Body of pancreas (tissue), 4 donors: ENCODE results near the gene NPTXR. TPM values are rescaled to one million over a fixed set of nuclear protein-coding genes. Genes with fewer than 3 reads are reported as not detected.
A peak's percentile ranks its signal among the peaks of the same experiment; 100 is the strongest.

Experiments used
- ATAC-seq: fragments of 150-250 bp; one replicate; pipeline ENCODE4 v1.9.1; 2016
- DNase-seq, 4 donors: peaks; one replicate each; pipeline ENCODE4 v3.0.0-alpha.2; 2019
- H3K27ac ChIP-seq, 4 donors: fragments of 200-600 bp; sonication (generic); 1 replicate in 3 of 4; 2 replicates in 1 of 4; pipeline versions ENCODE4 v1.5.1 to v1.6.1; 2016 to 2019; ENCODE audit warnings: mild to moderate bottlenecking in 1 of 4, mixed read lengths in 1 of 4, moderate library complexity in 1 of 4
- H3K27me3 ChIP-seq, 2 donors: fragments of 200-600 bp; sonication (generic); one replicate each; pipeline ENCODE4 v1.6.0; 2016; ENCODE audit warnings: mild to moderate bottlenecking in 1 of 2
- H3K36me3 ChIP-seq, 2 donors: fragments of 200-600 bp; sonication (generic); replicated peaks in 1 of 2; 2 replicates each; pipeline ENCODE4 v1.5.1; 2016; ENCODE audit warnings: low read depth in 2 of 2; ENCODE audit not compliant: insufficient read depth in 1 of 2
- H3K4me1 ChIP-seq: fragments of 200-600 bp; sonication (generic); one replicate; pipeline ENCODE4 v1.6.0; 2016
- H3K4me3 ChIP-seq, 2 donors: fragments of 200-600 bp; sonication (generic); 1 replicate in 1 of 2; 2 replicates in 1 of 2; pipeline ENCODE4 v1.5.1; 2016 to 2019
- H3K9me3 ChIP-seq, 3 donors: fragments of 200-600 bp; sonication (generic); 1 replicate in 2 of 3; 2 replicates in 1 of 3; pipeline ENCODE4 v1.5.1; 2016
- CTCF ChIP-seq, 7 experiments: fragments of 450-650 bp in 4 of 7; fragments of 200-600 bp in 3 of 7; sonication (generic) in 3 of 7; IDR thresholded peaks; one replicate each; pipeline ENCODE4 v1.5.1; 2016 to 2019; ENCODE audit warnings: antibody characterized with exemption in 7 of 7
- POLR2A ChIP-seq, 3 donors: fragments of 450-650 bp; IDR thresholded peaks; one replicate each; pipeline ENCODE4 v1.6.1; 2016; ENCODE audit warnings: antibody characterized with exemption in 3 of 3, mild to moderate bottlenecking in 2 of 3
- WGBS, 2 donors: methylation state at CpG; one replicate each; pipeline ENCODE4 v1.1.5; 2017; 5-methylcytosine and 5-hydroxymethylcytosine counted together
- intact Hi-C: fragments of 100-400 bp; cut with DNase I; formaldehyde crosslinking; loops from one replicate; pipeline ENCODE4 v1.15.1; 2023
- total RNA-seq, 2 donors: library from RNA; depleted of rRNA; stranded (reverse); fragments of >200 nt; gene quantifications; one replicate each; pipeline ENCODE4 v1.1.0, GENCODE V29; 2016

Gene NPTXR
- total RNA-seq, 2 donors from 2014 or later, result 6.0 to 10.5 TPM

GRCh38 chr22:38869663-38870062, 25.8 kb upstream of the NPTXR start:
- DNase-seq, result no peak
- H3K4me3 ChIP-seq, result no peak overlapping the region
- no peak for ATAC-seq
- 75 to 79% methylated on average over 3 of the region's 3 CpGs for WGBS, 2 donors
- intact Hi-C loops, result loop anchor here (5.0 kb wide), 1 partner anchor 253 kb away; no protein-coding TSS in a partner anchor
- H3K36me3 ChIP-seq, result peaks cover 0 to 2% of the 10 kb centered on the region in 2 donors
- H3K27me3 ChIP-seq, result no peaks in the 10 kb centered on the region
- H3K27ac ChIP-seq, result peak overlapping the region in 1 of 4 donors; percentile 92
- no peak for TF ChIP-seq POLR2A (IDR thresholded peaks at IDR 0.05)
- TF ChIP-seq CTCF (IDR thresholded peaks at IDR 0.05), result no peak
- peaks cover 46% of the 10 kb centered on the region for H3K4me1 ChIP-seq
- H3K9me3 ChIP-seq, result no peaks in the 10 kb centered on the region

GRCh38 chr22:38868886-38869381, 25.1 kb upstream of the NPTXR start:
- TF ChIP-seq CTCF (IDR thresholded peaks at IDR 0.05) (peak; percentile 73 to 92 (median 80)), POLR2A (IDR thresholded peaks at IDR 0.05) (no peak)
- intact Hi-C loops, result loop anchor here (5.0 kb wide), 1 partner anchor 253 kb away; no protein-coding TSS in a partner anchor
- Histone ChIP-seq H3K27ac (no peak overlapping the region), H3K9me3 (no peaks in the 10 kb centered on the region), H3K27me3 (no peaks in the 10 kb centered on the region), H3K4me1 (peaks cover 53% of the 10 kb centered on the region), H3K4me3 (no peak overlapping the region), H3K36me3 (peaks cover 0 to 2% of the 10 kb centered on the region in 2 donors)
- 0 to 12% methylated on average over 2 to 8 of the region's 8 CpGs for WGBS, 2 donors
- DNase-seq (peak; percentile 79 to 88 (median 84)), ATAC-seq (peak; percentile 16)

GRCh38 chr22:38868286-38868721, 24.5 kb upstream of the NPTXR start:
- ATAC-seq, result no peak
- peaks cover 53% of the 10 kb centered on the region for H3K4me1 ChIP-seq
- H3K36me3 ChIP-seq, result peaks cover 0 to 2% of the 10 kb centered on the region in 2 donors
- DNase-seq, result no peak
- intact Hi-C loops, result loop anchor here (5.0 kb wide), 1 partner anchor 254 kb away; no protein-coding TSS in a partner anchor
- H3K27me3 ChIP-seq, result no peaks in the 10 kb centered on the region
- no peak overlapping the region for H3K27ac ChIP-seq
- no peaks in the 10 kb centered on the region for H3K9me3 ChIP-seq
- WGBS, 2 donors, result 78% methylated on average over 7 to 8 of the region's 8 CpGs
- TF ChIP-seq POLR2A (IDR thresholded peaks at IDR 0.05) (no peak), CTCF (IDR thresholded peaks at IDR 0.05) (no peak)
- H3K4me3 ChIP-seq, result no peak overlapping the region

GRCh38 chr22:38867471-38868285, 23.9 kb upstream of the NPTXR start:
- no peak for ATAC-seq
- TF ChIP-seq POLR2A (IDR thresholded peaks at IDR 0.05), result no peak
- no peak for TF ChIP-seq CTCF (IDR thresholded peaks at IDR 0.05)
- Histone ChIP-seq H3K27ac (no peak overlapping the region), H3K9me3 (no peaks in the 10 kb centered on the region), H3K4me1 (peaks cover 50% of the 10 kb centered on the region), H3K27me3 (no peaks in the 10 kb centered on the region), H3K36me3 (peaks cover 0 to 2% of the 10 kb centered on the region in 2 donors), H3K4me3 (no peak overlapping the region)
- peak in 1 of 4 donors; percentile 1 for DNase-seq
- intact Hi-C loops, result loop anchor here (5.0 kb wide), 1 partner anchor 255 kb away; no protein-coding TSS in a partner anchor
- WGBS, 2 donors, result 89 to 93% methylated on average over 10 to 18 of the region's 18 CpGs
